ENCODE results near the gene GRWD1.
A peak's percentile ranks its signal among the peaks of the same experiment; 100 is the strongest.

GRWD1 gene

GRCh38 chr19:48498595-48499311 is 53.0 kb downstream of the GRWD1 start:
- DNase-seq = no peak

- DNase-seq = no peak
These were observed 53.7 kb downstream of the GRWD1 start for GRCh38 chr19:48499316-48500090.

DNA sequence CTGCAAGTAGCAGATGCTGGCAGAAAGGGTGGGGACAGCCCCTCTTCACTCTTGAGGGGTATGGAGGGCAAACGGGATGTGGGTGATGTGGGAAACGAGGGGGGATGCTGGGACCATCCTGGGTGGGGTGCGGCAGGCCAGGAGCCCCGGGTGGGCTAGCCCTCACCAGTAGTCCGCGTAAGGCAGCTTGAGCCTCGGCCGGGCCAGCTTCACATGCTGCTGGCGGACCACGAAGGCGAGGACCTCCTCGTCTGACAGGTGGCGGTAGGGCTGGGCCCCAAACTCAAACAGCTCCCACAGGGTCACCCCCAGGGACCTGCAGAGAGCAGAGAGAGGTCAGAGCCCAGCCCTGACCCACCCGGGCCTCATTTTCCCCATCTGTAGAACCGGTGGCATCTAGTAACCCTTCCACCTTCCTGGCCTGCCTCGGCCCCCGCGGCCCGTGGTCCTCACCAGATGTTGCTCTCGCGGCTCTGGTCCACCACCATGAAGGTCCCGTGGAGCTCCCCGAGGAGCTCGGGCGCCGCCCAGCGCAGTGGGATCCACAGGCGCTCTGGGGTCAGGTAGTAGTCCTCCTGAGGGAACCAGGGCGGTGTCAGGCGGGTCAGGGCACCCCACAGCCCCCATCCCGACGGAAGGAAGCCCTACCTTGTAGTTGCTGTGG is 55.2 kb downstream of the GRWD1 start:
- DNase-seq = no peak

DNA sequence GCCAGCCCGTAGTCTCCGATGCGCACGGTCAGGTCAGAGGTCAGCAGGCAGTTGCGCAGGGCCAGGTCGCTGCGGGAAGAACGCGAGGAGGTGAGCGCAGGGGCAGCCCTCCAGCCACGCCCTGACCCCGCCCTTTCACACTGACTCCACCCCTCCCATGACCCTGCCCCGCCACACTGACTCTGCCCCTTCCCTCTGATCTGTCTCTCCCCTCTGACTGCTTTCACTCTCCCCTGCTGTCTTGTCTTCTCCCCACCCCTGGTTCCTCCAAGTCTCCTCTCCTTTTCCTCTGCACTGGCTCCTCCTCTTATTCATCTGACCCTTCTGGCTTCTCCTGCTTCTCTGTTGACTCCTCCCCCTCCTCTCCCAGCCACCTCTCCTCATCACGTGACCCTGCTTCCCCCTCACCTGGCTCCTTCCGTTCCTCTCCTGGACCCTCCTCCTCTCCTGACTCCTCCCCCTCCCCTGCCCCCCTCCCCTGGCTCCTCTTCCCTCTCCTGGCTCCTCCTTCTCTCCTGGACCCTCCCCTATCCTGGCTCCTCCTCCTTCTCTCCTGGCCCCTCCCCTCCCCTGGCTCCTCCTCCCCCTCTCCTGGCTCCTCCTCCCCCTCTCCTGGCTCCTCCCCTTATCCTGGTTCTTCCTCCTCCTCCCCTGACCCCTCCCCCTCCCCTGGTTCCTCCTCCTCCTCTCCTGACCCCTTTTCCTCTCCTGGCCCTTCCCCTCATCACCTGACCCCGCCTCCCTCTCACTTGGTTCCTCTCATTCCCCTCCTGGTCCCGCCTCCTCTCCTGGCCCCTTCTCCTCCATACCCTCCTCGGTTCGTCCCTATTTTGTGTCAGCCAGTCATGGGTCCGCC is 55.9 kb downstream of the GRWD1 start:
- DNase-seq = peak; percentile 51

- no peak for DNase-seq
These were observed 56.7 kb downstream of the GRWD1 start for GRCh38 chr19:48502350-48503018.

- peak; percentile 58 for DNase-seq
These were observed 60.5 kb downstream of the GRWD1 start for GRCh38 chr19:48506138-48506733.

Data from fibroblast of skin of right biceps (primary cell).